Measurements from ENCODE around the gene PA2G4.
"Not testable (repeated sequence)": the region's sequence is repeated elsewhere in the genome, so short reads cannot be mapped to it uniquely, and the experiment has no call there.

The PA2G4 gene

GRCh38 chr12:56154246-56154771 is 50.0 kb downstream of the PA2G4 start:
- DNase-seq (ENCODE audit: low spot score) = no peak

- no peak for DNase-seq (ENCODE audit: low spot score)
Measured at GRCh38 chr12:56154818-56155217, 50.5 kb downstream of the PA2G4 start.

GRCh38 chr12:56155256-56155845 is 51.0 kb downstream of the PA2G4 start:
- DNase-seq (ENCODE audit: low spot score) = no peak

- not testable (repeated sequence) for DNase-seq (ENCODE audit: low spot score)
Measured at GRCh38 chr12:56156464-56157200, 52.3 kb downstream of the PA2G4 start.

GRCh38 chr12:56157201-56158028 is 53.1 kb downstream of the PA2G4 start:
- peak; percentile 55 for DNase-seq (ENCODE audit: low spot score)

- DNase-seq (ENCODE audit: low spot score) = peak; percentile 98
Measured at GRCh38 chr12:56158029-56158925, 53.9 kb downstream of the PA2G4 start, which contains the start of gene MYL6. TSS of gene MYL6 (plus strand) at chr12:56158359. CDS start at chr12:56158402, 43 bp downstream.

- DNase-seq (ENCODE audit: low spot score) = peak; percentile 43
Measured at GRCh38 chr12:56158926-56159461, 54.6 kb downstream of the PA2G4 start.

GRCh38 chr12:56159482-56160192 is 55.3 kb downstream of the PA2G4 start:
- no peak for DNase-seq (ENCODE audit: low spot score)

GRCh38 chr12:56160193-56160763 is 55.9 kb downstream of the PA2G4 start:
- peak; percentile 74 for DNase-seq (ENCODE audit: low spot score)

- no peak for DNase-seq (ENCODE audit: low spot score)
Measured at GRCh38 chr12:56160894-56161689, 56.7 kb downstream of the PA2G4 start.

GRCh38 chr12:56161690-56162351 is 57.5 kb downstream of the PA2G4 start:
- no peak for DNase-seq (ENCODE audit: low spot score)

- DNase-seq (ENCODE audit: low spot score) = no peak
Measured at GRCh38 chr12:56162468-56163290, 58.3 kb downstream of the PA2G4 start.
